NB4 (cell line): ENCODE results near the gene CP.

Experiments used
- CTCF ChIP-seq: IDR thresholded peaks from one replicate; pipeline ENCODE4 v1.5.1; 2012; ENCODE audit warnings: low read depth, low read length
- MAX ChIP-seq: IDR thresholded peaks from 2 replicates; pipeline ENCODE4 v1.6.1; 2011; ENCODE audit warnings: low read depth, low read length
- MYC ChIP-seq: IDR thresholded peaks from 2 replicates; pipeline ENCODE4 v1.6.1; 2011; ENCODE audit warnings: low read depth, low read length
- POLR2A ChIP-seq: IDR thresholded peaks from 2 replicates; pipeline ENCODE4 v1.6.1; 2011; ENCODE audit warnings: mild to moderate bottlenecking; ENCODE audit not compliant: insufficient read length; ENCODE audit errors: extremely low read depth

- TF ChIP-seq CTCF (no peak), MAX (no peak), MYC (no peak), POLR2A (no peak)
Observed at GRCh38 chr3:149212386-149212785, 9.2 kb downstream of the CP start.
